HG02763 (cell line): ENCODE results near the gene CRHR1.

Source experiments
- ATAC-seq: cut with Tn5 transposase; IDR thresholded peaks from one replicate; pipeline ENCODE4 v1.9.1; 2021; ENCODE audit warnings: mild to moderate bottlenecking, moderate library complexity; ENCODE audit not compliant: unreplicated experiment

Gene CRHR1

GRCh38 chr17:45841186-45841585 is 57.1 kb downstream of the CRHR1 start:
- ATAC-seq = no peak

- no peak for ATAC-seq
These were observed 57.9 kb downstream of the CRHR1 start for GRCh38 chr17:45841883-45842525.

GRCh38 chr17:45843722-45844121 is 59.6 kb downstream of the CRHR1 start:
- ATAC-seq = no peak

- ATAC-seq = no peak
These were observed 60.7 kb downstream of the CRHR1 start, which contains the start of gene SPPL2C for GRCh38 chr17:45844695-45845375. Gene SPPL2C, plus strand, starts transcription at chr17:45844881. Its CDS starts 26 bp downstream, at chr17:45844907.

- no peak for ATAC-seq
These were observed 61.5 kb downstream of the CRHR1 start for GRCh38 chr17:45845376-45846185.

GRCh38 chr17:45846223-45846622 is 62.1 kb downstream of the CRHR1 start:
- no peak for ATAC-seq

- no peak for ATAC-seq
These were observed 62.5 kb downstream of the CRHR1 start for GRCh38 chr17:45846646-45847045.

GRCh38 chr17:45847101-45847500 is 63.0 kb downstream of the CRHR1 start:
- ATAC-seq = no peak

- ATAC-seq = no peak
These were observed 63.6 kb downstream of the CRHR1 start for GRCh38 chr17:45847747-45848146.

- ATAC-seq = no peak
These were observed 64.3 kb downstream of the CRHR1 start for GRCh38 chr17:45848405-45848804.

- ATAC-seq = no peak
These were observed 64.9 kb downstream of the CRHR1 start for GRCh38 chr17:45848868-45849535.

- ATAC-seq = no peak
These were observed 65.4 kb downstream of the CRHR1 start for GRCh38 chr17:45849536-45849990.

GRCh38 chr17:45850011-45850410 is 65.9 kb downstream of the CRHR1 start:
- no peak for ATAC-seq

GRCh38 chr17:45850468-45850867 is 66.3 kb downstream of the CRHR1 start:
- no peak for ATAC-seq

GRCh38 chr17:45851022-45851421 is 66.9 kb downstream of the CRHR1 start:
- ATAC-seq = no peak

- ATAC-seq = no peak
These were observed 67.3 kb downstream of the CRHR1 start for GRCh38 chr17:45851464-45851863.

GRCh38 chr17:45851873-45852272 is 67.8 kb downstream of the CRHR1 start:
- ATAC-seq = no peak

GRCh38 chr17:45852535-45853297 is 68.6 kb downstream of the CRHR1 start:
- no peak for ATAC-seq

GRCh38 chr17:45854209-45854608 is 70.1 kb downstream of the CRHR1 start:
- no peak for ATAC-seq

- ATAC-seq = no peak
These were observed 71.7 kb downstream of the CRHR1 start for GRCh38 chr17:45855691-45856336.
